HCT116 (cell line): ENCODE data around the gene CGGBP1.

Experiments used
- CEBPB ChIP-seq: IDR thresholded peaks from 2 replicates; pipeline ENCODE4 v1.6.1; 2012; ENCODE audit warnings: low read depth
- CTCF ChIP-seq, 3 experiments: fragments of 200-600 bp in 1 of 3; sonication (generic) in 1 of 3; IDR thresholded peaks in 2 of 3; conservative IDR thresholded peaks in 1 of 3; 2 replicates each; pipeline ENCODE4 v1.5.1; 2012 to 2017; ENCODE audit warnings: low read depth in 2 of 3, low read length in 2 of 3, antibody characterized with exemption in 1 of 3, borderline replicate concordance in 1 of 3, control low read depth in 1 of 3, mild to moderate bottlenecking in 1 of 3, mixed read lengths in 1 of 3, mixed run types in 1 of 3, moderate library complexity in 1 of 3; ENCODE audit not compliant: insufficient read depth in 1 of 3
- EZH2 ChIP-seq: fragments of 200-600 bp; sonication (generic); IDR thresholded peaks from 2 replicates; pipeline ENCODE4 v1.6.1; 2017; ENCODE audit warnings: antibody characterized with exemption, mixed run types
- EZH2phosphoT487 ChIP-seq: fragments of 200-600 bp; IDR thresholded peaks from 2 replicates; pipeline ENCODE4 v1.6.1; 2018; ENCODE audit warnings: antibody characterized with exemption, borderline replicate concordance
- MAX ChIP-seq: IDR thresholded peaks from 2 replicates; pipeline ENCODE4 v1.6.1; 2012
- ZFX ChIP-seq: fragments of 450-650 bp; IDR thresholded peaks from 2 replicates; pipeline ENCODE4 v1.6.1; 2017
- ZNF274 ChIP-seq: fragments of 200-500 bp; sonication (Bioruptor generic); IDR thresholded peaks from 2 replicates; pipeline ENCODE4 v1.6.1; 2014; ENCODE audit warnings: mild to moderate bottlenecking, low read depth, low read length, inconsistent platforms

- TF ChIP-seq EZH2 (no peak), ZFX (no peak), CTCF (IDR thresholded peaks at IDR 0.05 in 2 of 3, conservative IDR thresholded peaks at IDR 0.05 in 1 of 3; ENCODE audit: borderline replicate concordance in 1 of 3, insufficient read depth in 1 of 3, low read depth in 2 of 3, low read length in 2 of 3) (no peak), ZNF274 (no peak), EZH2phosphoT487 (no peak), MAX (no peak), CEBPB (no peak)
Observed at GRCh38 chr3:88075072-88075471, 16.3 kb upstream of the CGGBP1 start.
